BE2C (cell line): Measurements from ENCODE around the gene KCNIP4.

Experiments used
- DNase-seq: peaks from one replicate; pipeline ENCODE4 v3.0.0-alpha.2; 2020
- H3K27me3 ChIP-seq: fragments of 250-450 bp; sonication (Bioruptor Pico); 2 replicates; pipeline ENCODE4 v1.5.1; 2020; ENCODE audit warnings: mild to moderate bottlenecking
- H3K36me3 ChIP-seq: fragments of 250-450 bp; sonication (Bioruptor Pico); 2 replicates; pipeline ENCODE4 v1.5.1; 2020; ENCODE audit warnings: mild to moderate bottlenecking
- H3K4me1 ChIP-seq: fragments of 250-450 bp; sonication (Bioruptor Pico); 2 replicates; pipeline ENCODE4 v1.5.1; 2020
- H3K4me3 ChIP-seq: 2 replicates; pipeline ENCODE4 v1.5.1; 2011; ENCODE audit warnings: low read depth, low read length
- H3K9me3 ChIP-seq: fragments of 250-450 bp; sonication (Bioruptor Pico); 2 replicates; pipeline ENCODE4 v1.5.1; 2020
- CTCF ChIP-seq: IDR thresholded peaks from 2 replicates; pipeline ENCODE4 v1.5.1; 2012; ENCODE audit warnings: mild to moderate bottlenecking, low read depth, low read length

KCNIP4 gene

GRCh38 chr4:21876711-21877110 is 71.9 kb downstream of the KCNIP4 start:
- no peak for DNase-seq
- Histone ChIP-seq H3K27me3 (no peaks in the 10 kb centered on the region; the same call in 1 of the 2 replicates), H3K4me3 (no peak overlapping the region), H3K4me1 (no peaks in the 10 kb centered on the region), H3K9me3 (no peaks in the 10 kb centered on the region), H3K36me3 (no peaks in the 10 kb centered on the region)
- no peak for TF ChIP-seq CTCF

GRCh38 chr4:21873145-21873544 is 75.4 kb downstream of the KCNIP4 start:
- no peaks in the 10 kb centered on the region for H3K4me1 ChIP-seq
- no peak for TF ChIP-seq CTCF
- DNase-seq: no peak
- H3K36me3 ChIP-seq: no peaks in the 10 kb centered on the region
- H3K4me3 ChIP-seq: no peak overlapping the region
- no peaks in the 10 kb centered on the region for H3K9me3 ChIP-seq
- H3K27me3 ChIP-seq: no peaks in the 10 kb centered on the region

- DNase-seq: no peak
- no peaks in the 10 kb centered on the region for H3K4me1 ChIP-seq
- H3K4me3 ChIP-seq: no peak overlapping the region
- no peaks in the 10 kb centered on the region for H3K36me3 ChIP-seq
- H3K9me3 ChIP-seq: no peaks in the 10 kb centered on the region
- TF ChIP-seq CTCF: no peak
- H3K27me3 ChIP-seq: no peaks in the 10 kb centered on the region
These were observed 76.5 kb downstream of the KCNIP4 start for GRCh38 chr4:21872101-21872500.

GRCh38 chr4:21869978-21870745 is 78.4 kb downstream of the KCNIP4 start:
- H3K4me1 ChIP-seq: no peaks in the 10 kb centered on the region
- no peak for DNase-seq
- no peak overlapping the region for H3K4me3 ChIP-seq
- no peak for TF ChIP-seq CTCF
- no peaks in the 10 kb centered on the region for H3K9me3 ChIP-seq
- no peaks in the 10 kb centered on the region for H3K36me3 ChIP-seq
- no peaks in the 10 kb centered on the region for H3K27me3 ChIP-seq

GRCh38 chr4:21864686-21865085 is 83.9 kb downstream of the KCNIP4 start:
- no peaks in the 10 kb centered on the region for H3K4me1 ChIP-seq
- no peak for DNase-seq

More at GRCh38 chr4:21864686-21865085, 83.9 kb downstream of the KCNIP4 start:
- TF ChIP-seq CTCF: no peak
- no peaks in the 10 kb centered on the region for H3K36me3 ChIP-seq
- H3K27me3 ChIP-seq: no peaks in the 10 kb centered on the region; the same call in 1 of the 2 replicates
- H3K4me3 ChIP-seq: no peak overlapping the region
- H3K9me3 ChIP-seq: no peaks in the 10 kb centered on the region
